ENCODE results near the gene TEX35. TPM values are rescaled to one million over a fixed set of nuclear protein-coding genes. Genes with fewer than 3 reads are reported as not detected.

Gene TEX35
- total RNA-seq, 3 donors from 2014 or later (not counting 1 experiment from before 2014, with no cell fraction given), result not detected

- WGBS (ENCODE audit: insufficient coverage), result 85% methylated on average over 9 of the region's 9 CpGs
- H3K4me3 ChIP-seq (ENCODE audit: low read length), result no peak overlapping the region
- intact Hi-C loops (cut with micrococcal nuclease), result no loop called here
- Mint-ChIP-seq H3K27me3 (ENCODE audit: low read depth in 2 of 2) (peaks cover 0 to 4% of the 10 kb centered on the region in 2 donors), H3K27ac (no peak overlapping the region), H3K36me3 (no peaks in the 10 kb centered on the region), H3K4me3 (no peak overlapping the region), H3K4me1 (peaks cover 0 to 20% of the 10 kb centered on the region in 2 donors), H3K9me3 (no peaks in the 10 kb centered on the region)
- H3K36me3 ChIP-seq (ENCODE audit: control insufficient read depth, insufficient read depth, low read length), result no peaks in the 10 kb centered on the region
- peaks cover 13% of the 10 kb centered on the region for H3K4me1 ChIP-seq (ENCODE audit: control insufficient read depth, insufficient read depth, low read length)
- ATAC-seq, result no peak
- no peak overlapping the region for H3K27ac ChIP-seq (ENCODE audit: low read length)
- no peaks in the 10 kb centered on the region for H3K9me3 ChIP-seq (ENCODE audit: control insufficient read depth, insufficient read depth, low read length)
- no peak for DNase-seq
- H3K27me3 ChIP-seq (ENCODE audit: control insufficient read depth, insufficient read depth, low read length), result no peaks in the 10 kb centered on the region
- no peak for TF ChIP-seq CTCF (IDR thresholded peaks at IDR 0.05)
Measured at GRCh38 chr1:178538192-178538916, 25.4 kb downstream of the TEX35 start.

- DNase-seq, result no peak
- no peak overlapping the region for H3K4me3 Mint-ChIP-seq
- no peak overlapping the region for H3K27ac ChIP-seq (ENCODE audit: low read length)
- H3K36me3 Mint-ChIP-seq, result no peaks in the 10 kb centered on the region
- intact Hi-C loops (cut with micrococcal nuclease), result no loop called here
- H3K4me3 ChIP-seq (ENCODE audit: low read length), result no peak overlapping the region
- H3K4me1 Mint-ChIP-seq, result peaks cover 0 to 22% of the 10 kb centered on the region in 2 donors
- no peak for ATAC-seq
- H3K9me3 ChIP-seq (ENCODE audit: control insufficient read depth, insufficient read depth, low read length), result no peaks in the 10 kb centered on the region
- TF ChIP-seq CTCF (IDR thresholded peaks at IDR 0.05), result no peak
- no peaks in the 10 kb centered on the region for H3K27me3 ChIP-seq (ENCODE audit: control insufficient read depth, insufficient read depth, low read length)
- no peaks in the 10 kb centered on the region for H3K36me3 ChIP-seq (ENCODE audit: control insufficient read depth, insufficient read depth, low read length)
- H3K27me3 Mint-ChIP-seq (ENCODE audit: low read depth in 2 of 2), result peaks cover 0 to 4% of the 10 kb centered on the region in 2 donors
- H3K27ac Mint-ChIP-seq, result no peak overlapping the region
- WGBS (ENCODE audit: insufficient coverage), result 90% methylated on average over 7 of the region's 7 CpGs
- peaks cover 15% of the 10 kb centered on the region for H3K4me1 ChIP-seq (ENCODE audit: control insufficient read depth, insufficient read depth, low read length)
- H3K9me3 Mint-ChIP-seq, result no peaks in the 10 kb centered on the region
Measured at GRCh38 chr1:178539291-178539690, 26.4 kb downstream of the TEX35 start.

GRCh38 chr1:178540204-178540603, 27.3 kb downstream of the TEX35 start:
- Mint-ChIP-seq H3K9me3 (no peaks in the 10 kb centered on the region), H3K4me3 (peak overlapping the region; percentile 35), H3K4me1 (peaks cover 0 to 22% of the 10 kb centered on the region in 2 donors), H3K27ac (peak overlapping the region in 1 of 2 donors; percentile 22), H3K27me3 (ENCODE audit: low read depth in 2 of 2) (peaks cover 0 to 4% of the 10 kb centered on the region in 2 donors), H3K36me3 (no peaks in the 10 kb centered on the region)
- H3K9me3 ChIP-seq (ENCODE audit: control insufficient read depth, insufficient read depth, low read length), result no peaks in the 10 kb centered on the region
- no peak overlapping the region for H3K4me3 ChIP-seq (ENCODE audit: low read length)
- H3K27ac ChIP-seq (ENCODE audit: low read length), result no peak overlapping the region
- intact Hi-C loops (cut with micrococcal nuclease), result no loop called here
- H3K36me3 ChIP-seq (ENCODE audit: control insufficient read depth, insufficient read depth, low read length), result no peaks in the 10 kb centered on the region
- no peaks in the 10 kb centered on the region for H3K27me3 ChIP-seq (ENCODE audit: control insufficient read depth, insufficient read depth, low read length)
- peaks cover 15% of the 10 kb centered on the region for H3K4me1 ChIP-seq (ENCODE audit: control insufficient read depth, insufficient read depth, low read length)
- TF ChIP-seq CTCF (IDR thresholded peaks at IDR 0.05), result no peak
- 73% methylated on average over 6 of the region's 6 CpGs for WGBS (ENCODE audit: insufficient coverage)
- ATAC-seq (no peak), DNase-seq (no peak)

GRCh38 chr1:178540646-178541045, 27.7 kb downstream of the TEX35 start:
- Mint-ChIP-seq H3K36me3 (no peaks in the 10 kb centered on the region), H3K9me3 (no peaks in the 10 kb centered on the region), H3K27me3 (ENCODE audit: low read depth in 2 of 2) (peaks cover 0 to 4% of the 10 kb centered on the region in 2 donors), H3K4me1 (peaks cover 0 to 22% of the 10 kb centered on the region in 2 donors), H3K4me3 (peak overlapping the region; percentile 35), H3K27ac (peak overlapping the region in 1 of 2 donors; percentile 22)
- ATAC-seq, result no peak
- no peak overlapping the region for H3K27ac ChIP-seq (ENCODE audit: low read length)
- no peak for TF ChIP-seq CTCF (IDR thresholded peaks at IDR 0.05)
- H3K36me3 ChIP-seq (ENCODE audit: control insufficient read depth, insufficient read depth, low read length), result no peaks in the 10 kb centered on the region
- no peak overlapping the region for H3K4me3 ChIP-seq (ENCODE audit: low read length)
- no peaks in the 10 kb centered on the region for H3K9me3 ChIP-seq (ENCODE audit: control insufficient read depth, insufficient read depth, low read length)
- intact Hi-C loops (cut with micrococcal nuclease), result no loop called here
- WGBS (ENCODE audit: insufficient coverage), result 96% methylated on average over 7 of the region's 7 CpGs
- H3K4me1 ChIP-seq (ENCODE audit: control insufficient read depth, insufficient read depth, low read length), result peaks cover 15% of the 10 kb centered on the region
- no peak for DNase-seq
- no peaks in the 10 kb centered on the region for H3K27me3 ChIP-seq (ENCODE audit: control insufficient read depth, insufficient read depth, low read length)
